HG03575 (cell line): ENCODE data around the gene SLC25A18.
"Not testable (repeated sequence)": the region's sequence is repeated elsewhere in the genome, so short reads cannot be mapped to it uniquely, and the experiment has no call there.

ENCODE experiments used
- ATAC-seq: cut with Tn5 transposase; IDR thresholded peaks from one replicate; pipeline ENCODE4 v1.9.1; 2021; ENCODE audit not compliant: unreplicated experiment, insufficient number of reproducible peaks, low FRiP score; ENCODE audit errors: extremely low read depth

SLC25A18 gene

DNA sequence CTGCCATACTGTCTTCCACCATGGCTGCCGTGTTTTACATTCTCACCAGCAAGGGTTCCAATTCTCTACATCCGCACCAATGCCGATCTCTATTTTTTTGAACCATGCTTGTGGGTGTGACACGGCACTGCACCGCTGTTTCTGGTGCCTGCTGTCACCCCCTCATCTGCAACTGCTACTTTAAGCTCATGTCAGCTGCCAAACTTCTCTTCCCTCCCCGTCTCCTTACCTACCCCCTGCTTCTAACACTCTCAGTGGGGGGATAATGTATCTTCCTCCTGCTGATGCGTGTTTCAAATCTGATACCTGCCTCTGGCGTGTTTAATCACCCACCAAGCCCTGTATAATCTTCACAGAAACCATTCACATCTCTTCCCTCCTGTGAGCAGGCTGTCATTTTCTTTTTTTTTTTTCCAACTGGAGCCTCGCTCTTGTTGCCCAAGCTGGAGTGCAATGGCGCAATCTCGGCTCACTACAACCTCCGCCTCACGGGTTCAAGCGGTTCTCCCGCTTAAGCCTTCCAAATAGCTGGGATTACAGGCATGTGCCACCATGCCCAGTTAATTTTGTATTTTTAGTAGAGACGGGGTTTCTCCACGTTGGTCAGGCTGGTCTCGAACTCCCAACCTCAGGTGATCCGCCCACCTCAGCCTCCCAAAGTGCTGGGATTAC, 2.9 kb downstream of the SLC25A18 start:
- not testable (repeated sequence) for ATAC-seq

GRCh38 chr22:17566776-17567175, 3.5 kb downstream of the SLC25A18 start:
- ATAC-seq = no peak

- no peak for ATAC-seq
Observed at GRCh38 chr22:17569971-17570511, 6.7 kb downstream of the SLC25A18 start.

- no peak for ATAC-seq
Observed at GRCh38 chr22:17570851-17571631, 7.7 kb downstream of the SLC25A18 start.

GRCh38 chr22:17575151-17575550, 11.9 kb downstream of the SLC25A18 start:
- ATAC-seq = no peak

DNA sequence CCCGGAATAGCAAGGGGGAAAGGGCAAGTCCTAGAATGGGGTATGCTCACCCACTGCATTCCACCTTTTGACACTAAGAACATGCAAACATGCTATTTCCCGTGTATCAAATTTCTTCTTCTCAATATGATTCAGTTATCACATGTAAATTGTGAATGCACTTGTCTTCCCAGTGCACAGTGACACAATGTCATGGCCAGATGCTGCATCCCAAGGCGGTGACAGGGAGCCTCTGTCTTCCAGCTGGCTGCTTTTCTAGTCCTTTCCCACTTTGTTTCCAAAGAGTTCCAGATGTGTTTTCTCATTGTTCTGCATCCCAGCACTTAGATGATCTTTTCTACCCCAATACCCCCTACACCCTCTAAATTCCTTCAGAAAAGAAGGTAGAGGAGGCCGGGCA, 12.4 kb downstream of the SLC25A18 start:
- ATAC-seq = no peak

DNA sequence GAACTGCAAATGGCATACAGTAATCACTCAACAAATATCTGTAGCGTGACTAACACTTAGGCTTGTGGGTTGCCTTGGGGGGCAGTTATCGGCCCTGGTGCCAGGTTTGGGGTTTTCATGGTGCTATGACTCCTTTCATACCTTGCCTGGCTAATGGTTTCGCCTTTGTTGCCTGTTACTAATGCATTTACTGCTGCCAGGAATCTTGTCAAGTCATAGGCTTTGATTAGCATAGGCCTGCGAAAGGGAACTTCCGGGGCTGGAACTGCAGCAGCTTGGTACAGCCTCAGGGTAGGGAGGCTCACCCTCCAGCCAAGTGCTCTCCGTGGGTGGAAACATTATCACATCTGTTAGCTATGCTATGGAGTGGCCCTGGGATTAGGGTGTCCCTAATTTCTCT, 13.2 kb downstream of the SLC25A18 start:
- no peak for ATAC-seq

DNA sequence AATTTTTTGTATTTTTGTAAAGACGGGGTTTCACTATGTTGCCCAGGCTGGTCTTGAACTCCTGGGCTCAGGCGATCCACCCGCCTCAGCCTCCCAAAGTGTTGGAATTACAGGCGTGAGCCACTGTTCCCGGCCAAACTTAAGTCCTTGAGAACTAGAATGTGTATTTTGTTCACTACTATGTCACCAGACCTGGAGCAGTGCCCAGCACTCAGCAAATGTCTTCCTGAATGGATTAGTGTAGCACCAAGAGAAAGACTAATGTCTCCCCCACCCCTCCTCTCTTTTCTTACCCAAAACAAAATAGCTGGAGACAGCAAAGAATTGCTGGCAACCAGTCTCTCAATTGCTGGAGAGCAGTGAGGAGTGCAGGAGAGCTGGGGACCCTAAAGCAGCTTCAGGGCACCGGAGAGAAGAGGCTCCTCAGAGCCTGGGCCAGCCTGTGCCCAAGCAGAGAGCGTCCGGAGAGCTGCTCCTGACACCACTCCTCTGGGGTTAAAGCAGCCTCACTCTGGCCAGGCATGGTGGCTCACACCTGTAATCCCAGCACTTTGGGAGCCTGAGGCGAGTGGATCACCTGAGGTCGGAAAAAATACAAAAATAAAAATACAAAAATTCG, 14.9 kb downstream of the SLC25A18 start:
- no peak for ATAC-seq

DNA sequence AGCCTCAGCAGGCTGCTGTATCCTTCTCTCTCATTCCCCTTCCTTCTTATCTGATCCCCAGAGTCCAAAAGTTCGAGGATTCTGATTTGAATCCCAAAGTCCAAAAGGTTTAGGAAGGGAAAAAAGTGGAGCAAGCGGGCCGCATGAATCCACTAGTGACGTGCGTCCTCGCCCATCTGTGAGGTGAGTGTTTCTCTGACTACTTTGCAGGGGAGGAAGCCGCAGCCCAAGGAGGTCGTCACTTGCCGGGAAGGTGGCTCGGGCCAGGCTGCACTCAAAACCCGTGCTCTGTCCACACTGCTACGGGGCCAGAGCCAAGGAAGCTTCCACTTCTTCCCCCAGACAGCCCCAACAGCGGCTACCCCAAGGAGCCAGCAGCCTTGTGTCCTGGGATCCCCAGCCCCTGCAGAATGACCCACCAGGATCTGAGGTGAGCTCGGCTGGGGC, 16.3 kb downstream of the SLC25A18 start:
- ATAC-seq = no peak

DNA sequence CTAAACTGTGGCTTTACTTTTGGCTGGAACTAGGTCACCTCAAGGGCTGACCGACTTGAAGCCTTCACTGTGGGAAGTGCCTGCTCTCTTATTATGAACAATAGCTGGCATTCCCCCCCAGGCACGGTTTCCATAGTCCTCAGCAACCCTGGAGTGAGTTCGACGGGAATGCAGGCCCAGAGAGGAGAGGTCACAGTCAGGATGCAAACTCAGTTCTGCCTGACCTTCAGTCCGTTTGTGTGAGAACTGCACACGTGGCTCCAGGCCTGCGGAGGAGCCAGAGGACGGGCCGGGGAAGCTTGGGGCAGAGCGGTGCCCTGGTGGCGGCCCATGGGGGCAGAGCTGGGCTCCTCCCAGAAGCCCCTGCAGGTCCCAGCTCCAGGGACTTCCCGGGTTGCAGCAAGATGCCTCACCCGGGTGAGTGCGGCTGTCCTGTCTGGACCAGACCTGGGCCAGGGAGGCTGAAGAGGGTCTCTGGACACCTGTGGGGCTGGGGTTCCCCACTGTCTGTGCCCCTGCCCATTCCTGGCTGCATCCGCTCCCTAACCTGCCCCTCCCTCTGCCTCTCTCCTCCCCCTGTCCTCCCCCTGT, 17.2 kb downstream of the SLC25A18 start:
- ATAC-seq = no peak

DNA sequence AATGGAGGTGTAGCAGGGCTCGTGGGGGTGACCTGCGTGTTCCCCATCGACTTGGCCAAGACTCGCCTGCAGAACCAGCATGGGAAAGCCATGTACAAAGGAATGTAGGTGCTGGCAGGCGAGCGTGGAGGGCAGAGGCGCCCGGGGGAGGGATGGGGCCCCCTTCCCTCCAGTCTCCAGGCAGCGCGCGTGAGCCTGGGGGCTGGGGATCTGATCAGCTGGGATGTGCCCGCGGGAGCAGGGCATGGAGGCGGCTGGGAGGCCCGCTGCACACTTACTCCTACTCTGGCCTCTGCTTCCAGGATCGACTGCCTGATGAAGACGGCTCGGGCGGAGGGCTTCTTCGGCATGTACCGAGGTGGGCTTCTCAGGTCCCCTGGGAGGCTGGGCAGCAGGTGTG, 17.8 kb downstream of the SLC25A18 start:
- ATAC-seq = no peak

DNA sequence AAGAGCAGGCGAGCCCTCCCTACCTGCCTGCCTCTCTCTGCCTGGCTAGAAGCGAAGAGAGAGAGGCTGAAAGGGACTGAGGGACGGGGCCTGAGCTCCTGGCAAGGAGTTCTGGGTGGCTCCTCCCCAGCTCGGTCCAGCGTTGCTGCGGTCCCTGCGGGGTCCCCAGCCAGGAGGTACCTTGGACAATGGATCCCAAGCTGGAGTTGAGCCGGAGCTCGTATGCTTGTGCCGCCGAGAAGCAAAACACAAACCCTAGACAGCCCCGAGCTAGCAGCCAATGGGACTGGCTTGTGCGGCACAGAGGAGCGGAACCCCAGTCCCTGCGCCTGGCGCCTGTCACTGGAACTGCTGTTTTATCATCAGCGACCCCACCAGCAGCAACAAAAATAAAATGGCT, 18.3 kb downstream of the SLC25A18 start:
- no peak for ATAC-seq

DNA sequence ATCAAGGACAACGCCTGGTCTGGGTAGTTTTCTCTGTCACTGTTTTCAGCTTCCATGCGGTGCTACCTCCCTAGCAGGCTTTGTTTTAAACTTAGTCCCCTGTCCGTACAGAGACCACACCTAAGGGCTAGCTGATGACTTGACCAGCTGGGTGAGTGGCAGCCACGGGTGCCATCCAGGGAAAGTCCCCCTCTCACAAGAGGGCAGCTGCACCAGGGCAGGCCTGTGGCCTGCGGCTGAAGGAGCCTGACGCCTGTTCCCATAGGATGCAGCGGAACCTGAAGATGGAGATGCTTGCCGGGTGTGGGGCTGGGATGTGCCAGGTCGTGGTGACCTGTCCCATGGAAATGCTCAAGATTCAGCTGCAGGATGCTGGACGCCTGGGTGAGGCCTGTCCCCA, 19.9 kb downstream of the SLC25A18 start:
- ATAC-seq = no peak

- ATAC-seq = no peak
Observed at GRCh38 chr22:17586831-17587440, 23.6 kb downstream of the SLC25A18 start.

GRCh38 chr22:17587629-17588028, 24.3 kb downstream of the SLC25A18 start:
- ATAC-seq = no peak

DNA sequence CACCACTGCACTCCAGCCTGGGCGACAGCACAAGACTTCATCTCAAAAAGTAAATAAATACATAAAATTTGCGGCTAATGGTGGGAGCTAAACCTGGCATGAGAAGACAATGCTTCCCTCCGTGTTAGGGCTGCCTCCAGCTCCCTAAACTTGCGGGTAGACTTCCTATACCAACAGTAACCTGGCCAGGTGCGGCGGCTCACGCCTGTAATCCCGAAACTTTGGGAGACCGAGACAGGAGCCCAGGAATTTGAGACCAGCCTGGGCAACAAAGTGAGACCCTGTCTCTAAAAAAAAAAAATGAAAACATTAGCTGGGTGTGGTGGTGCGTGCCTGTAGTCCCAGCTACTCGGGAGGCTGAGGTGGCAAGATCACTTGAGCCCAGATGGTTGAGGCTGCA, 25.3 kb downstream of the SLC25A18 start:
- ATAC-seq = no peak

DNA sequence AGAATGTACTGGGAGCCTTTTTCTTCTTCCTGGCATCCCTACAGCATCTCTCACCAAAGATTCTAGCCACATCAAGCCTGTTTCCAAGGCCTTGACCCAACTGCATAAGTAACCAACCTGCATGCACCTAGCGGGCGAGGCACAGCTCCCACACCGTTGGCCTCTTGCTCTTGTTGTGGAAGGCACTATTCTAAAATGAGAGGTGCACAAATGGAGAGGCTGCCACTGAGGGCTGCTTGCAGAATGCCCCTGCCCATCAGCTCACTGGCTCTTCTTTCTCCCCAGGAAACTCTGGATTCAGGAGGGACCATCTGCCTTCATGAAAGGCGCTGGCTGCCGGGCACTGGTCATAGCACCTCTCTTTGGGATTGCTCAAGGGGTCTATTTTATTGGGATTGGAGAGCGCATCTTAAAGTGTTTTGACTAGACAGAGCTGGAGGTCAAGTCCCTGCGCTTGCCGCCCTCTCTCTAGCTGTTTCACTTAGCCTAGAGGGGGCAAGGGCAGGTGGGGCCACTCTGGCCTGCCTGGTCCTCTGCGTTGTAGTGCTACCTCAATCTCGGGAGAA, 26.6 kb downstream of the SLC25A18 start:
- no peak for ATAC-seq

DNA sequence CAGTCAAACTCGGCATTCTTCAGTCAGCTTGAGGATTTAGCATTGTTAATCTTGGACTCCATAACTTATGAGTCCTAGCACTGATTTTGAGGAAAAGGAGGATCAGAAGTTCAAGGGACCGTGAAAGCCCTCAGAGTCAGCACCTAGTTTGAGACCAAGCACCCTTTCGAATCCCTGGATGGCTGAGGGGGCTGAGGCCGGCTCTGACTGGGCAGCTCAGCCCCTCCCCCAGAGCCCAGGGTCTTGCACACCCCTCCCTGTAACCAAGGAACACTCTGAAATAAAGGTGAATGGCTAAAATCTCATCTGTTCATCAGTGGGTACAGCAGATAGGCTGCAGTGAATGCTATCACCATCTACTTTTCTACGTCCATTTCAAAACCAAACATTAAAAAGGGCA, 27.3 kb downstream of the SLC25A18 start:
- no peak for ATAC-seq

DNA sequence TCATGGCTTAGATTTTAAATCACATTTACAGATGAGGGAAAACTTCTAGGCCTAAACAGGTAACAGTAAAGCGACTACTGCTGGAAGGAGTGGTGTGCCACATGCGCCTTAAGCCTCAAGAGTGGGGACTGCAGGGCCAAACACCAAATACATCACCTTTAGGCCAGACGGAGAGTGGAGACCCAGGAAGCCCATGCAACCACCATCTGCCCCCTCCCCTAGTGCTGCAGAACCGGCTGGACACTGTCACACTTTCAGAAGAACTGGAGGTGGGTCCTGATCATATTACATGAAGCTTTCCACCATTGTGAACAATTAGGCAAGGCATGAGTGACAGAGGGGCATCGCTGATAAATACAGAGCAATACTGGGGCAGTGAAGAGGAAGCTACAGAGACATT, 28.9 kb downstream of the SLC25A18 start:
- no peak for ATAC-seq
